ENCODE data around the gene EFR3B. TPM values are rescaled to one million over a fixed set of nuclear protein-coding genes. Genes with fewer than 3 reads are reported as not detected.

The EFR3B gene
- total RNA-seq, 2 experiments from 2014 or later: 1.5 TPM

DNA sequence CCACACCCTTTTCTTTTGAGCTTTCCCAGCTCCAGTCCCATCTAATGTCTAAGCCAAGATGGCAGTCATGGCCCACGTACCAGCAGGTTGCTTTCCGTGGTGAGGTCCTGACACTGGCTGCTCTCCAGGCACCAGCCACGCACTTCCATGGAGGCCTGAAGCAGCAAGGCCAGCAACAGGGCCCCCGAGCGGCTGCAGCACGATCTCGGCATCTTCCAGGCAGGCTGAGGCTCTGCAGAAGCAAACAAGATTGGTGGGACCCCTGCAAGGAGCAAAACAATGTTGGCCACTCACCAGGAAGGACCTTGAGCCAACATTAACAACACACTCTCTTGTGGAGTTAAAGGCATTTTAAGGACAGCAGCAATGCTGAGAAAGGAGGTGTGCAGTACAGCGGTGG lies 122.7 kb downstream of the EFR3B start:
- Mint-ChIP-seq H3K4me1 (ENCODE audit: low read depth) (peaks cover 26% of the 10 kb centered on the region), H3K4me3 (no peak overlapping the region), H3K36me3 (peaks cover 4% of the 10 kb centered on the region), H3K27me3 (peaks cover 26% of the 10 kb centered on the region), H3K27ac (no peak overlapping the region), H3K9me3 (no peaks in the 10 kb centered on the region)
- DNase-seq: no peak
- intact Hi-C loops (cut with micrococcal nuclease): no loop called here
- ChIA-PET CTCF (interaction anchor here (2.4 to 2.9 kb wide), 2 partner anchors 31 to 32 kb away, joined by 11 to 39 read pairs; no protein-coding TSS in a partner anchor), POLR2A (no interaction called here)

DNA sequence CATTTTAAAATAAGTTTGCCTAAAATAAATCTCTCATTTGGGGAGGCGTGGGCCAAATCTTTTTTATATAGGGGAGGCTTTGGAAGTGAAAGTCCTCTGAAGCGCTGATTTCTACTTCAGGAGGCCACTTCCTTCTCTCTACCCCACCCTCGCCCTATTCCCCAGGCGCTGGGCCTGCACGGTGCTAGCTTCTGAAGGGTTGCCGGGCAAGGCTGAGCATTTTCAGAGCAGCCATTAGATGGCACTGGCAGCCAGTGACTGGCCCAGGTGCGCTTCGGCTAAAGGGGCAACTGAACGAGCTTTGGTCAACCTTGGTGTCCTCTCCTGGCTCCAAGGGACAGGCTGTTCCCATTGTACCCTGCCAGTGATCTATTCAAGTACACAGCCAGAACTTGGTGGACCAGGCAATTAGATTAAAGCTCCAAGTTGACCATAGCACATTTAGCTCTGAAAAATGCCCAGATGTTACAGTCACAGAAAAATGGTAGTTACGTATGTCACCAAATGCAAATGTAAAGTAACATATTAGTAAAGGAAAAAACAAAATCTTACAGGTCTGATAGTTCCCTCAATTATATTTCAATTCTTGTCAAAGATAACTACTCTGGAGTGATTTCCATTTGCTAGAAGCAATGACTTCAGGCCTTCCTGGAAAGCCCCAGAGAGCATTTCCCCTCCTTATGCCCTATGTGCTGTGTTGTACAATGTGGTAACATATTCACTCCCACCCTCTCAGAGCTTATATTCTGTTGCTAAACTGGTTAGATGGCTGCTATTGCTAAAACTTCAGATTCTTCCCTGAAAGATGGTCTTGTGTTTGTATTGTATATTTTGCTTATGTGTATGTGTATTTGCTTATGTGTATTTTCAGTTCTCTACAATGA lies 124.4 kb downstream of the EFR3B start:
- Mint-ChIP-seq H3K4me1 (ENCODE audit: low read depth) (peaks cover 16% of the 10 kb centered on the region), H3K36me3 (no peaks in the 10 kb centered on the region)
- POLR2A ChIA-PET: no interaction called here

DNA sequence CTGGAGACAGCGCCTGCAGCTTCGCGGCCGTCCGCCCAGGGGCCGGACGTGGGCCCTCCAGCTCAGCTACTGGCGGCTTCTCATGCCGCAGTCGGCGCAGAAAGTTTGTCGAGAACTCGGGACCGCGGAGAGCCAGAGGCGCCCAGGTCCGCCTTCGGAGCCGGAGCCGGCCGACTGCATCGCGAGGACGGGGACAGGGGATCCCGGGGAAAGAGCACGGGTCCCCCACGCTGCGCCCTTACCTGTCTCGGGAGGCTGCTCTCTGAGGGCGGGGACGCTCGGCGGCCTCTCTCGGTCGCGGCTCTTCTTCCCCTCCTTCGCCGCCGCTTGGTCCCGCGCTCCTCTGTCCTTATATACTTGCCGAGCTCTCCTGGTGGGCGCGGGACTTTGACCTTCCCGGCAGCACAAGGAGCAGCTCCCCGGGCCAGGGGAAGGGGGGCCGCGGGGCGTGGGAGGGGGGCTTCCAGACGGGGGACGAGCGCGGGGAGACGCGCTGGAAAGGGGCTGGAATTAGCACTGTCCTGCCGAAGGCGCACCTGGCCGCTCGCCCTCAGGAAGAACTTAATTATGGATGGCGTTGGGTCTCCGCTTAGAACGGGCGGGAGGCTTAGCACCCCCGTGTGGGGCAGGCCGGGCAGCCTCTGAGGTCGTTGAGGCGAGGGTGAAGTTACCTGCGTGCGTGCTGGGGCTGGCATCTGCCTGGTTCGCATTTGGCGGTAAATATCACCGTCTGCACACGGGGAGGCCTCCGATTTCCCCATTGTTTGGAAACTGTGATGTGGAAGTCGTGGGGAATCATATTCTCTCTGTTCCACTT lies 126.6 kb downstream of the EFR3B start, which contains the start of gene POMC:
POMC (minus strand) TSS at position 325 of the 817 bp plus-strand sequence. CDS start 3,808 bp downstream, outside the sequence.
- CTCF ChIA-PET: interaction anchor here (0.6 to 2.9 kb wide), 3 partner anchors 28 to 356 kb away, joined by 3 to 16 read pairs (median 6); no protein-coding TSS in a partner anchor
- DNase-seq: peak; percentile 39
- Mint-ChIP-seq H3K27ac (no peak within 1 kb of the TSS), H3K4me1 (ENCODE audit: low read depth) (peaks cover 14% of the 10 kb centered on the region), H3K27me3 (peaks cover 36% of the 10 kb centered on the region), H3K4me3 (peak within 1 kb of the TSS; percentile 51), H3K36me3 (no peaks in the 10 kb centered on the region), H3K9me3 (no peaks in the 10 kb centered on the region)
- intact Hi-C loops (cut with micrococcal nuclease): loop anchor here (5.0 kb wide), 1 partner anchor 354 kb away; no protein-coding TSS in a partner anchor
- POLR2A ChIA-PET: interaction anchor here (0.6 kb wide), 1 partner anchor 145 kb away, joined by 3 read pairs; no protein-coding TSS in a partner anchor

More for the DNA sequence above, 124.4 kb downstream of the EFR3B start:
- H3K27me3 Mint-ChIP-seq: peaks cover 36% of the 10 kb centered on the region
- CTCF ChIA-PET: interaction anchor here (0.6 to 2.9 kb wide), 7 partner anchors 22 to 400 kb away, joined by 3 to 39 read pairs (median 4); no protein-coding TSS in a partner anchor
- intact Hi-C loops (cut with micrococcal nuclease): loop anchor here (1.0 to 5.0 kb wide), 2 partner anchors 30 to 356 kb away; no protein-coding TSS in a partner anchor
- H3K4me3 Mint-ChIP-seq: no peak overlapping the region
- H3K9me3 Mint-ChIP-seq: no peaks in the 10 kb centered on the region
- DNase-seq: peak; percentile 62
- H3K27ac Mint-ChIP-seq: no peak overlapping the region

DNA sequence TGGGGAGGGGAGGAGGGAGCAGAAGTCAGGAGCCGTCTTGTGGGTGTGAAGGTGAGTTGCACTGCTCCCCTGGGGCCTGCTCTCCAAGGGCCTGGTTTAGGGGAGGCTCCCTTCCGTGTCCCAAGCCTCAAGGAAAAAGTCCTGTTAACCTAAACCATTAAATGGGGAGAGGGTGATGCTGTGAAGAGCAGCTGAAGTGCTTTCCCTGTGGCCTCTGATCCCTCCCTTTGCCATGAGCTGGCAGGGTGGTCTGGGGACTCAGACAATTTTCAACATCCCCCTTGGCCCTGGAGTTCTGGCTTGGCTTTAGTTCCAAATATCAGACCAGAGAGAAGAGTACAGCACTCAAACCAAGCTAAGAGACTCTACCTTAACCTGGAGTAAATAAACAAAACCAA lies 127.2 kb downstream of the EFR3B start:
- ChIA-PET POLR2A (no interaction called here), CTCF (interaction anchor here (2.3 to 2.9 kb wide), 2 partner anchors 28 to 194 kb away, joined by 6 to 16 read pairs; no protein-coding TSS in a partner anchor)
- Mint-ChIP-seq H3K4me3 (peak overlapping the region; percentile 51), H3K9me3 (no peaks in the 10 kb centered on the region), H3K27me3 (peaks cover 36% of the 10 kb centered on the region), H3K27ac (no peak overlapping the region), H3K4me1 (ENCODE audit: low read depth) (peaks cover 14% of the 10 kb centered on the region), H3K36me3 (no peaks in the 10 kb centered on the region)
- DNase-seq: no peak
- intact Hi-C loops (cut with micrococcal nuclease): loop anchor here (5.0 kb wide), 1 partner anchor 353 kb away; no protein-coding TSS in a partner anchor

DNA sequence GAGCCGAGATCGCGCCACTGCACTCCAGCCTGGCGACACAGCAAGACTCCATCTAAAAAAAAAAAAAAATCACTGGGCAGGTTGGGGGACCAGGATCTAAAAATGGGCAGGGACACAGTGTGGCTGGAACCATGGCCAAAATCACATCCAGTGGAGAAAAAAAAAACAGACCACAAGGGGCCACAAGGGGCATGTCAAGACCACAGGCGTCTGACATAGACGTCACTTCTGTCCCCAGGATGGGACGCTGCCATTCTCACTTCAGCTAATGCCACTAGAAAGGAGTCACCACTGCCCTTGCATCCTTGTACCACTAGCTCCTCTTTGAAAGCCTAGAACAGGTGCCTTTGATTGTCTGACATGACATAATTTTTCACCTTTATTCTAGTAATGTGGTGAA lies 129.0 kb downstream of the EFR3B start:
- no peak overlapping the region for H3K27ac Mint-ChIP-seq
- POLR2A ChIA-PET: no interaction called here
- H3K36me3 Mint-ChIP-seq: no peaks in the 10 kb centered on the region
- no peak overlapping the region for H3K4me3 Mint-ChIP-seq
- peaks cover 36% of the 10 kb centered on the region for H3K27me3 Mint-ChIP-seq
- DNase-seq: no peak
- intact Hi-C loops (cut with micrococcal nuclease): no loop called here
- peaks cover 14% of the 10 kb centered on the region for H3K4me1 Mint-ChIP-seq (ENCODE audit: low read depth)
- CTCF ChIA-PET: interaction anchor here (1.2 to 2.3 kb wide), 2 partner anchors 24 to 196 kb away, joined by 4 to 6 read pairs; no protein-coding TSS in a partner anchor
- H3K9me3 Mint-ChIP-seq: no peaks in the 10 kb centered on the region

DNA sequence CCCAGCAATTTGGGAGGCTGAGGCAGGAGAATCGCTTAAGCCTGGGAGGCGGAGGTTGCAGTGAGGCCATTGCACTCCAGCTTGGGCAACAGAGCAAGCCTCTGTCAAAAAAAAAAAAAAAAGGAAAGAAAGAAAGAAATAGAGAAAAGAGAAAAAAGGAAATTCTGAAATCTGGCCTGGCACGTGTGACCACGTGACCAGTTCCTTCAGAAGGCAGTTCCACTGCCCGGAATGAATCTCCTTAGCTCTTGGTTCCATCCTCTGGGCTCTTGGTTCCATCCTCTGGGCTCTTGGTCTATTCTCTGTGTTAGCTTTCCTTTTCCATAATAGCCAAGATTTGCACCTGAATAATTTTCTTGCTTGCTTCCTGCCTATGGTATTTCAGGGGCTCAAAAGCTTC lies 131.8 kb downstream of the EFR3B start:
- no peak overlapping the region for H3K27ac Mint-ChIP-seq
- DNase-seq: no peak
- intact Hi-C loops (cut with micrococcal nuclease): no loop called here
- H3K9me3 Mint-ChIP-seq: no peaks in the 10 kb centered on the region
- H3K27me3 Mint-ChIP-seq: peaks cover 18% of the 10 kb centered on the region
- ChIA-PET CTCF (no interaction called here), POLR2A (no interaction called here)
- H3K4me1 Mint-ChIP-seq (ENCODE audit: low read depth): no peaks in the 10 kb centered on the region
- H3K4me3 Mint-ChIP-seq: no peak overlapping the region
- H3K36me3 Mint-ChIP-seq: no peaks in the 10 kb centered on the region

DNA sequence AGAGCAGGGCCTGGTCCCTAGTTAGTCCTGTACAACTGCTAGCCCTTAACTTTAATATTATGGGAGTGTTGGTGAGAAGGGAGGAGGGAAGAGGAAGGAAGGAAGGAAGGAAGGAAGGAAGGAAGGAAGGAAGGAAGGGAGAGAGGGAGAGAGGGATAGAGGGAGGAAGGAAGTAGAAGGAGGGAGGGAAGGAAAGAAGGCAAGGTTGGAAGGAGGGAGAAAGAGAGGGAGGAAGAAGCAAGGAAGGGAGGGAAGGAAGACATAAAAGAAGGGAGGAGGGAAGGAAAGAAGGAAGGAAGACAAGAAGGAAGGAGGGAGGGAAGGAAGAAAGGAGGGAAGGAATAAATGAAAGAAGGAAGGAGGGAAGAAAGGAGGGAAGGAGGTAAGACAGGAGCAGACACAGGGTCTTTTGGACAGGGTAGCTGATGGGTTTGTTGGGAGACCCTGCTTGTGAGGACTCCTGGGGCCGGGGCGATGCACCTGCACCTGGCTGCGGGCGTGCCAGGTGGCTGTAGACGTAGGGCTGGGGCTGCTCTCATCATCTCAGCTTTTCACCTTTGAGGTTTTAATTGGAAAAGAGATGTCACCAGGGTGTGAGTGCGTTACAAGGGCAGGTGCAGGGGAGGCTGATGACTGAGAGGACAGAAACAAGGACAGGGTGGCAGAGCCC lies 132.5 kb downstream of the EFR3B start:
- Mint-ChIP-seq H3K4me1 (ENCODE audit: low read depth) (no peaks in the 10 kb centered on the region), H3K27me3 (peaks cover 14% of the 10 kb centered on the region), H3K36me3 (no peaks in the 10 kb centered on the region), H3K27ac (no peak overlapping the region), H3K4me3 (no peak overlapping the region), H3K9me3 (no peaks in the 10 kb centered on the region)
- ChIA-PET CTCF (interaction anchor here (0.6 kb wide), 1 partner anchor 21 kb away, joined by 3 read pairs; no protein-coding TSS in a partner anchor), POLR2A (no interaction called here)
- intact Hi-C loops (cut with micrococcal nuclease): no loop called here
- no peak for DNase-seq

DNA sequence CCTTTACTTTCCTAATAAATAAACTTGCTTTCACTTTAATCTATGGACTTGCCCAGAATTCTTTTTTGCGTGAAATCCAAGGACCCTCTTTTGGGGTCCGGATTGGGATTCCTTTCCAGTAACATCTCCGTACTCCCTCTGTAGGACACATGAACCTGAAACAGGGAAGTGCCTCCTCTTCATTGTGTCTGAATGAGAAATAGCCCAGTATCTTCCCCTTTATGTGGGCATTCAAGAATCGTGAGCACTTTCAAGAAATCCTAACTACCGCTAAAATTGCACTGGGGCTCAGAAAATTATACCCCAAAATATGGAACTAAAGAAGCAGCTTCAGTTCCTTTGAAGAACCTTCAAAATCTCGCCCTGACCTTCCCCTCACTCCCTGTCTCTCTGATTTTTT lies 134.3 kb downstream of the EFR3B start:
- Mint-ChIP-seq H3K4me3 (no peak overlapping the region), H3K27ac (no peak overlapping the region), H3K36me3 (no peaks in the 10 kb centered on the region), H3K9me3 (no peaks in the 10 kb centered on the region), H3K27me3 (peaks cover 2% of the 10 kb centered on the region), H3K4me1 (ENCODE audit: low read depth) (no peaks in the 10 kb centered on the region)
- intact Hi-C loops (cut with micrococcal nuclease): no loop called here
- POLR2A ChIA-PET: no interaction called here
- no peak for DNase-seq
- CTCF ChIA-PET: no interaction called here

DNA sequence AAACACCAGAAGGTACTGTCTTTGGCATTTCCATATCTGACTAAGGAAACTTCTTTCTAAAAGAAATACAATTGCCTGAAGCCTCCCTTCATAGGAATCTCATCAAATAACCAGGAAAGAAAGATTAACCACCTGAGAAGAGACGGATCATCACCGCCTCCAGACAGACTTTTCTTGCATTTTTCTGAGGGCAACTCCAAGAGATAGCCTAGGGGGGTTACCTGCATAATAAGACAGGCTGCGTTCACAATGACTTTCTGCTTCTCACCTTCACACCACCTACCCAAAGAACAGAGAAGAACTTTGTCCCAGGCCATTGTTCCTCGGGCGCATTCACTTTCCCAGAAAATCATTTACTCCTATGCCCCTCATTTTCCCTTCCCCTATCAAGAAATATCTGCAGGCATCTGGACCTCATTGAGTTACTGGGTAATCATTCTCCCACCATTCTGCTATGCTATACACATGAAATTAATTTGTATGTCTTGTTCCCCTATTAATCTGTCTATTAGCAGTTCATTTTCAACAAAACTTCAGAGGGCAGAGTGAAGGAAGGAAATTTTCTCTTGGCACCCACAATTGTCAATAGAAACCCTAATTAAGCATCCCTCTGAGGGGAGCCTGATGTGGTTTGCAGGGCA lies 134.8 kb downstream of the EFR3B start:
- Mint-ChIP-seq H3K4me3 (no peak overlapping the region), H3K27ac (no peak overlapping the region), H3K9me3 (no peaks in the 10 kb centered on the region), H3K4me1 (ENCODE audit: low read depth) (no peaks in the 10 kb centered on the region), H3K27me3 (peaks cover 2% of the 10 kb centered on the region), H3K36me3 (no peaks in the 10 kb centered on the region)
- ChIA-PET POLR2A (no interaction called here), CTCF (no interaction called here)
- no peak for DNase-seq
- intact Hi-C loops (cut with micrococcal nuclease): no loop called here

DNA sequence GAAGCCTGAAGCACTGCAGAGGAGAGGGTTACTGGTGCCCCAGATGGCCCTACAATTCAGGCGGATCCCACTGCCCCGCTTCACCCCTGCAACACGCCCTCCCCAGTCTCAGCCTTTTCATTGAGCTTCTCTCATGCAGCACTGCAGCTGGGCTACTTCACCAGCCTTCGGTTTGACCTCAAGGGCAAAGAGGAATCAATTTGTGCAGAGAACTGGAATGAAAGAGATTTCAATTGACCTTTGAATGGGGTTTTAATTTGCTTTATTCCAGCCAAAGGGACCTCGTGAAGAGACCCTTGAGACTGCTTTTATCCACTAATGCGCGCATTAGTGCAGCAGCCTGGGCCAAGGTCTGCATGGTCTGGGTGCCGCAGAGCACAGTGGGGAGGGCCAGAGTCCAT lies 135.3 kb downstream of the EFR3B start:
- Mint-ChIP-seq H3K4me3 (no peak overlapping the region), H3K36me3 (no peaks in the 10 kb centered on the region), H3K27me3 (peaks cover 2% of the 10 kb centered on the region), H3K9me3 (no peaks in the 10 kb centered on the region), H3K4me1 (ENCODE audit: low read depth) (no peaks in the 10 kb centered on the region), H3K27ac (no peak overlapping the region)
- ChIA-PET CTCF (no interaction called here), POLR2A (no interaction called here)
- no peak for DNase-seq
- intact Hi-C loops (cut with micrococcal nuclease): no loop called here

DNA sequence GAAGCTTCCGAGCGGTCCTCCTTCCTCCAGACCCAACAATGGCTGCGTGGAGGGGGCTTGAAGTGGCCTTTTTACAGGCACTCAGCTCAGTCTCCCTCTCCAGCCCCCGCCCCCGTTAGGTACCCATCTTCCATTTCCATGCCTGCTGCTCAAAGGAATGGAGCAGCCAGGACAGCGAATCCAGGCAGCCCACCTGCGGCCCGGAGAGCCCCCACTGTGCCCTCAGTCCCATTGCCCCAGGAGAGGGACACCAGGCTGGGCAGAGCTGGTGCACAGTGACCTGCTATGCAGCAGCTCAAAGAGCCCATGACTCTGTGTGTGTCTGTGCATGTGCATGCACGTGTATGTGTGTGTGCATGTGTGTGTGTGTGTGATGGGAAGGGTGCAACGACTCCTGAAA lies 137.1 kb downstream of the EFR3B start:
- intact Hi-C loops (cut with micrococcal nuclease): no loop called here
- DNase-seq: no peak
- H3K27ac Mint-ChIP-seq: no peak overlapping the region
- no peaks in the 10 kb centered on the region for H3K36me3 Mint-ChIP-seq
- H3K9me3 Mint-ChIP-seq: no peaks in the 10 kb centered on the region
- ChIA-PET CTCF (interaction anchor here (1.4 kb wide), 1 partner anchor 18 kb away, joined by 5 read pairs; no protein-coding TSS in a partner anchor), POLR2A (no interaction called here)
- H3K4me3 Mint-ChIP-seq: no peak overlapping the region
- peaks cover 2% of the 10 kb centered on the region for H3K27me3 Mint-ChIP-seq
- H3K4me1 Mint-ChIP-seq (ENCODE audit: low read depth): no peaks in the 10 kb centered on the region

Data from activated CD4-positive, alpha-beta memory T cell treated with anti-CD3 and anti-CD28 coated beads for 36 hours (primary cell).